NCI-H774 (cell line): ENCODE measurements around the gene RNF125.

Source experiments
- DNase-seq: peaks from one replicate; lab custom pipeline; 2025; lab: John Stamatoyannopoulos, UW

The RNF125 gene

DNA sequence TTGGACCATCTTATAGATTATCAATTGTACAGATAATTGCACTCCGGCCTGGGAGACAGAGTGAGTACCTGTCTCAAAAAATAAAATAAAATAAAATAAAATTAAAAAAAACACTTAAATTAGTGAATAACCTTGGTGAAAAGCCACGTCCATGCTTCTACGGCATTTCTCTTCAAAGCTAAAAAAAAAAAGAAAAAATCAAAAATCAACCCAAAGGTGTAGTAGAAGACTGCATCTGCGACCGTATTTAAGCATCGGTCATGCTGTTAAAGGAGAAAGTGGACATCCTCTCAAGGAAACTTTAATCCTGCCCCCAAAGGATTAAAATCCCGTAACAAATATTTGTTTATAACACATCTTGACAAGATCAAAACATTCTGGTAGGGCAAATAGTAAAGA, 72.7 kb downstream of the RNF125 start:
- DNase-seq = no peak

DNA sequence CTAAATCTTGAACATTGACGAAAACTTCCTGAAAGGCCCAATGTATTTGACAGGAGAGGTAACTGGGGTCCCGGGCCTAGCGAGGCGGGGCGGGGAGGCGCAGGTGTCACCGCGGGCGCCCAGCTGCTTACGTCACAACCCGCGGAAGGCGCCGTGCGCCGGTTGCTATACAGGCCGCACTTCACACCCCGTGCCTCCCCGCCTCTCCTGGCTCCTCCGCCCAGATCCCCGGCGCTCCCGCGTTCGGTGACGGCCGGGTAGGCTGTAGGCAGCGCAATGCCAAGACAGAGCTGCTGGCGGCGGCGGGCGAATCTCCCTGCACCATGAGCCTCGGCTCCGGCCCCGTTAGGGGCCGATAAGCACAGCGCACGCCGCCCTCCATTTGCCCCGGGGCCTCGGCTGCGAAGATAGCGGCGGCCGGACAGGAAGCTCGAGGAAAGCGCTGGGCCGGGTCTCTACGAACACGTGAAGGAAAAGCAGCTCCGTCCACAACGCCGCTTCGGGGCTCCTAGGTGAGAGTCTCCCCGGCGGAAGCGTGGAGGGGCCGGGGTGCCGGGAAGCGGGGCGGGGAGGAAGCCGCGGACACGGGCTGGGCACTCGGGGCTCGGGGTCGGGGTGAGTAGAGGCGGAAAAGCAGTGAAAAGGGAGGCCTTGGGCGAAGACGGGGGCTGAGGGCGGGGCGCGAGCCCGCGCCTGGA, 73.2 kb downstream of the RNF125 start, which contains the start of gene RNF138:
RNF138 (plus strand) TSS at position 151 of the 698 bp plus-strand sequence. CDS start 903 bp downstream, outside the sequence.
- DNase-seq = peak; percentile 80

DNA sequence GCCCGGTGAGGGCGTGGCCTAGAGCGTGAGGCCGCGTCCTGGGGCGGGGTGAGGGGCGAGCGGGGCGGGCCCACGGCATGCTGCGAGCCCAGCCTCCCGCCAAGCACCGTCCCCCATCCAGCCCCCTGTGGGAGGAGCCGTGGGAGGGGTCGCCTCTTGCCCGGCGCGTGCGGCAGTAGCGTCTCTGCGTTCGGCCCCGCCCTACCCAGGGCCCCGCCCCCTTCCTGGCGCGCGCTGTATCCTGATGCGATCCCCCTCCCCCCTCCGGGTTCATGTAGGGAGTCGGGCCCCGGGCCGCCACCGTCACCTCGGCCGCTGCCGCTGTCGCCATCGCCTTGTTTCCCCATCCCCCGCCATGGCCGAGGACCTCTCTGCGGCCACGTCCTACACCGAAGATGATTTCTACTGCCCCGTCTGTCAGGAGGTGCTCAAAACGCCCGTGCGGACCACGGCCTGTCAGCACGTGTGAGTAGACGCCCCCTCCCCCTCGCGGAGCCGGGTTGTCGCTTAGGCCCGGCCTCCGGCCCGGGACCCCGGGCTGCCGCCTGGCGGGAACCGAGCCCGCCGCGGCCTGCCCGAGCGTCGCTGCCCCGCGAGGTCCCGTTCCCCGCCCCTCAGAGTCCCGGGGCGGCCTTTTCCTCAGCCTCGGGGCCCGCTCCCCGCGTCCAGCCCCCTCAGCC, 73.9 kb downstream of the RNF125 start:
- peak; percentile 96 for DNase-seq

DNA sequence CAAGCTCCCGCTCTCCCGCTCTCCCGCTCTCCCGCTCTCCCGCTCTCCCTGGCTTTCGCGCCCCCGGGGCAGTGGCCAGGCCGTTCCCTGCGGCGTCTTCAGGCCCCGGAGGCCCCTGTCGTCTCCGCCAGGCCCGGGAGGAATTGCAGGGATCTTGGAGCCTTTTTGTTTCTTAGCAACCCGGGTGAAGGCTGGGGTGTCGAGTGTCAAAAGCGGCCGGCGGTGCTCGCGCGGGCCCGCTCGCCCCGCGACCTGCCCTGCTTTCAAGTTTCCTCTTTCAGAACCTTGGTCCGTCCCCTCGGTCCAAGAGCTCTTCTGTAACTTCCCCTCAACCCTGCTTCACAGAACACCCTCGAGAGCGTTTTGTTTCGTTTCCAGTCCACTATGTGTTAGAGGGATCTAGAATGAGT, 74.5 kb downstream of the RNF125 start:
- peak; percentile 34 for DNase-seq

DNA sequence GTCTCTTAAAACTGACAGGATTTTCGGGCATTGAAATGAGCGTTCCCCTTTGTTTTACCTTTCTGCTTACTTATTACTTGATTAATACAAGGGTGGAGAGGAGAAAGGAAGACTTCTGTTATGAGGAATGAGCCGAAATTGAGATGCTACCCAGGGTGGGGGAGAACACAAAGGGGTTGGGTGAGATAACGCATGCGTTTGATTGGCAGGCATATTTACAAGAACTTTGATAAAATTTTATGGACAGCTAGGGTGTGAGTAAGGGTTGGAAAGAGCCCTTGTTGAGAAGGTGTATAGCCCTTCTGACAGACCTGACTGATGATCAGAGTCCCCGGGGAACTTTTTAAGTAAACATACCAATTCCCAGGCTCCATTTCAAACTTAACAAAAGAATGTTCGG, 74.9 kb downstream of the RNF125 start:
- DNase-seq = no peak

DNA sequence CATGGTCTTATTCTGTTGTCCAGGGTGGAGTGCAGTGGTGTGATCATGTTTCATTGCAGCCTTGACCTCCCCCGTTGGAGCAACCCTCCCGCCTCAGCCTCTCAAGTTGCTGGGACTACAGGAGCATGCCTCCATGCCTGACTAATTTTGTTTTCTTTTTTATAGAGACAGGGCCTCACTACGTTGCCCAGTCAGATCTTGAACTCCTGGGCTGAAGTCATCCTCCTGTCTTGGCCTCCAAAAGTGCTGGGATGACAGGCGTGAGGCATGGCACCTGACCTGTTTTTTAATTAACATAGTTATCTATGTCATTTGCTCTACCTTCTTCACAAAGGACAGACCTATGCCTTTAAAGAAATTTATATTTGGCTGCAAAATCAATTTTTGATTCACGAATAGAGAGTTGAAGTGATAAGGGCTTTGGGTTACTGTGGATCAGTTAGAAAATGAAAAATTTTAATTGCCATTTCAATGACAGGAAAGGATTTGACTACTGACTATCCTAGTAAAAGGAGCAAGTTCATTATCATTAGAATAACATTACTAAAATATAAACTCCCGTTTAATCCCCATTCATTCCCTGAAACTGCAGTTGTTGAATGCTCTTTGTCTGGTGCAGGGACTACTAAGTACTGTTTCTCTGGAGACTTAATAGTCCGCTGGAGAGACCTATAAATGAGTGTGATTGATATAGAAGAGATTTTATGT, 76.7 kb downstream of the RNF125 start:
- DNase-seq = no peak

DNA sequence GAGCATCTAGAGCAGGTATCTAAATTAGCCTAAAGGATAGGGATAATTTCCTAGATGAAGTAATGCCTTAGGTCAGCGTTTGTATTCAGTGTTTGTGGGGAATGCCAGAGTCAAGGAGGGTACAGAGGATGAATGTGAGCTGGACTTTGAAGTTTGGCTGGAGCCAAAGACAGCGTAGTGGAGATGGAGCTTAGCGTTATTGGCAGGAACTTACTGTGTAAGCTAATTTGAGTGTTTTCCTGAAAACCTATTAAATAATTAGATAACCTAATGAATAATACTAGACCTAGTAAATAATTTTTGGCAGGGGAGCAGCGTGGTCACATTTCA, 77.2 kb downstream of the RNF125 start:
- no peak for DNase-seq

DNA sequence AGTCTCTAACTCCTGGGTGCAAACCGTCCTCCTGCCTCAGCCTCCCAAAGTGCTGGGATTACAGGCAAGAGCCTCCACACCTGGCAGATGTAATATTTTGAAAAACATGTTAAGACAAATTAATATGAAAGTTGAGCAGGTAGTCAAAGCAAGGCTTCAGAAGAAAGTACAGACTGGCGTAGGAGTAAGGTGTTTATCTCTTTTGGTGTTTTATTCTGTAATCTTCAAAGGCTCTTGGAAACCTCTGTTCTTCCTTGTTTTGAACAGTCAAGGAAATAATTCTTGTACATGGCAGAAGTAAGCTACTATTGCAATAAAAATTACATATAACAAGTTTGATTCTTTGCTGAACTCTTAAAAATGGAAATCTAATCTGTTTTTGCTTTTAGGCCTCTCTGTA, 78.3 kb downstream of the RNF125 start:
- DNase-seq = no peak

DNA sequence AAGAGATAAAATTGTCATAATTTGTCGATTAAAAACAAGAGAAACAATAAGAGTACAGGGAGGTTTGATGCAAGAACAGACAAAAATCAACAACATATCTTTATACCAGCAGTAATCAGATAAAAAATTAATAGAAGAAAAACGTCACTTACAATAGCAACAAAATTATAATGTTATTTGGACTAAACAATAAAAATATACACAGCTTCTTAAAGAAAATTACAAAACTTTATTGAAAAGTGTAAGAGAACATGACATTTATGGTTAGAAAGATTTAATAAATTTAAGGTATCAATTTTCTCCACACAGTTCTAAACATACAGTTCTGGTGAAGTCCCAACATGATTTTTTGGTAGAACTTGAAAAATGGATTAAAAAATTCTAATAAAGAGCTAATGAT, 85.9 kb downstream of the RNF125 start:
- DNase-seq = no peak

DNA sequence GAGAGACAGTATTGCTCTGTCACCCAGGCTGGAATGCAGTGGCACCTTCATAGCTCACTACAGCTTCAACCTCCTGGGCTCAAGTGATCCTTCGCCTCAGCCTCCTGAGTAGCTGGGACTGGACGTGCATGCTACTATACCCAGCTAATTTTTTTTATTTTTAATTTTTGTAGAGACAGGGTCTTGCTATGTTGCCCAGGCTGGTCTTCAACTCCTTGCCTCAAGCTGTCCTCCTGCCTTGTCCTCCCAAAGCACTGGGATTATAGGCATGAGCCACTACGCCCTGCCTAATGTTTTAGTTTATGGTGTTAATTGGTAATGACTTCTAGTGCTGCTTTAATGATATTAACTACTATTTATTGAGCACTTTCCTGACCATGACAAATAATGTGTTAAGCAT, 91.4 kb downstream of the RNF125 start:
- no peak for DNase-seq

DNA sequence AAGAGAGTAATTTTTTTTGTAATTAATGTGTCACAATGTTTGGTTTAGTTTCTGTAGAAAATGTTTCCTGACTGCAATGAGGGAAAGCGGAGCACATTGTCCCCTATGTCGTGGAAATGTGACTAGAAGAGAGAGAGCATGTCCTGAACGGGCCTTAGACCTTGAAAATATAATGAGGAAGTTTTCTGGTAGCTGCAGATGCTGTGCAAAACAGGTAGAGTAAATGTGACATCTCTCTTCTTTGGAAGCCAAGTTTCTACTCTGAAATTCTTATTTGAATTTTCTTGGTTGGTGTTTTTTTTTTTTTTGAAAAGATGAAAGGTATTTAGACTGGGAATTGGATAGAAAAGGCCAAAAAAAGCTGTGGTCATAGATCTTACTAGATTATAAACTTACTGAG, 93.1 kb downstream of the RNF125 start:
- DNase-seq = no peak

DNA sequence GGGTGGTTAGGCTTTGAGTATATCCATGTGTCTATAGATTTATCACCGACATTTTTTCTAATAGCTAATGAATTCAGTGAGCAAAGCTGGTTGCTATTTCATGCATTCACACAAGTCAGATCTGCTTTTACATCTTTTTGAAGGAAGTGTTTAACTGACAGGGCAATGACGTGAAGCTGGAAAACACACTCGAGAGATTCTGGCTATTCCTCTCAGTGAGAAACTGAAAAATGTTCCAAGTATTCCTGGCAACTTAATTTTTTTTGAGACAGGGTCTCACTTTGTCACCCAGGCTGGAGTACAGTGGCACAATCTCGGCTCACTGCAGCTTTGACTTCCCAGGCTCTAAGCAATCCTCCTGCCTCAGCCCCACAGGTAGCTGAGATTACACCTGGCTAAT, 94.2 kb downstream of the RNF125 start:
- DNase-seq = no peak

DNA sequence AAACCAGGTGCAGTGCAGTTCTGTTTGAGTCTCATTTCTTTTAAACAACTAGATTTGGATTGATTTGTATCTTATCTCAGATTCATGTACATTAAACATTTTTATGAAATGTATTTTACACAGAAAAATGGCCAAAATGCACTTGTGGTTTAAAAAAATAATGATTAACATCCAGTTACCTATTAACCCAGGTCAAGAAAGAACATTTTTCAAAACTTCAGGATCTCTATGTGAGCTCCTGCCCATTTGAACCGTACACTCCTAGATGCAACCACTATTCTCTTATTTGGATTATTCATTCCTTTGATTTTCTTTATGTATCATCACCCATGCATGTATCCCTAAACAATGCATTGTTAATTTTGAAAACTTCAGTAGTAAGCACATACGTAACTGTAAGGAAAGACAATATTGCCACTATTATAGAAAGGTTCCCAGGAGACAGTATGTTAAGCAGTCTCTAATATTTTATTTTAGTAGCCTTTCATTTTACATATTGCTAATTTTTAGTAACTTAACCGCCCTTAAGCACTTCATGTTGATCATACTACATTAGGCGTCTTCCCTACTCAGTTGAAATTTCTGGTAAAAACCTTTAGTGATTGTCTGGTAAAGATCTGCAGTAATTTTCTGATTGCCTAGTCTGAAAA, 95.8 kb downstream of the RNF125 start:
- no peak for DNase-seq

DNA sequence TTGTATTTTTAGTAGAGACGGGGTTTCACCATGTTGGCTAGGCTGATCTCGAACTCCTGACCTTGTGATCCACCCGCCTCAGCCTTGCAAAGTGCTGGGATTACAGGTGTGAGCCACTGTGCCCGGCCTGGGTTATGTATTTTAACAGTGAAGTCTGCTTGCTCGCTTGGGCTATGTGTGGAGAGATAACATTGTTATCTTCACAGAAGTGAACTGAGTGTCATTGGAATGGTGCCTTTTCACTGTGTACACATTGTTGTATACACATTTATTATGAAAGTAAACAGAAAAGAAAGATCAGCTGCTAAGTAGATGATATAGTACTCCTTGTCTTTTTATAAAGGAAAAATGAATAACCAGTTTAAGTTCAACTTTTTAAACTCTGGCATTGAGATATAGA, 103.4 kb downstream of the RNF125 start:
- DNase-seq = no peak
